K562 (cell line): Measurements from ENCODE around the gene AKNAD1. TPM values are rescaled to one million over a fixed set of nuclear protein-coding genes. Genes with fewer than 3 reads are reported as not detected.

Source experiments
- ATAC-seq: fragments of 200-7000 bp; cut with Tn5 transposase; 3 replicates; pipeline ENCODE4 v1.9.1; 2020; ENCODE audit warnings: moderate library complexity
- BruUV-seq: library from RNA; stranded (reverse); fragments of 400-500 nt; replicated peaks from 2 replicates; lab custom pipeline; 2021; lab: Mats Ljungman, UMichigan
- CTCF ChIA-PET: fragments of 300-600 bp; formaldehyde crosslinking; extraction: SDS; loops from one replicate; lab custom pipeline; 2021; ENCODE audit warnings: low intra/inter-chr PET ratio; lab: Yijun Ruan, JAX
- POLR2A ChIA-PET: fragments of 300-600, 350-650 bp; sonication (Branson Sonifier 250); formaldehyde crosslinking; extraction: SDS; loops from one replicate; lab custom pipeline; 2021; ENCODE audit warnings: antibody characterized with exemption, inconsistent platforms; lab: Yijun Ruan, JAX
- DNase-seq, 4 experiments: peaks; one replicate each; pipeline versions ENCODE4 v3.0.0 to v3.0.0-alpha.2; 2011 to 2018; ENCODE audit warnings: low spot score in 3 of 4, mixed read lengths in 3 of 4; ENCODE audit errors: extremely low read depth in 1 of 4
- FAIRE-seq: peaks from 2 replicates; lab custom pipeline; 2011; peaks lifted over from hg19 to GRCh38; lab: Jason Lieb, UNC
- H2AFZ ChIP-seq: 2 replicates; pipeline ENCODE4 v1.6.0; 2011; ENCODE audit warnings: low read depth, low read length, control low read depth, inconsistent platforms
- H3K27ac ChIP-seq: fragments of 200-600 bp; 3 replicates; pipeline ENCODE4 v1.8.0; 2011; ENCODE audit warnings: low read depth, mild to moderate bottlenecking, control low read depth, inconsistent platforms, low read length, moderate library complexity, mixed read lengths; ENCODE audit errors: extremely low read depth
- H3K27me3 ChIP-seq, 2 experiments: fragments of 300-600 bp in 1 of 2; 2 replicates in 1 of 2; 3 replicates in 1 of 2; pipeline versions ENCODE4 v1.6.0 to v1.8.0; 2011; ENCODE audit warnings: inconsistent platforms in 2 of 2, low read length in 2 of 2, mild to moderate bottlenecking in 1 of 2, mixed read lengths in 1 of 2, moderate library complexity in 1 of 2; ENCODE audit not compliant: control insufficient read depth in 2 of 2, insufficient read depth in 2 of 2
- H3K36me3 ChIP-seq: fragments of 300-600 bp; 3 replicates; pipeline ENCODE4 v1.8.0; 2011; ENCODE audit warnings: mild to moderate bottlenecking, low read length, inconsistent platforms; ENCODE audit not compliant: control insufficient read depth, insufficient read depth
- H3K4me1 ChIP-seq, 2 experiments: fragments of 200-600 bp in 1 of 2; replicated peaks in 1 of 2; 2 replicates in 1 of 2; 3 replicates in 1 of 2; pipeline versions ENCODE4 v1.5.1 to v1.8.0; 2011; ENCODE audit warnings: inconsistent platforms in 2 of 2, low read length in 2 of 2, mild to moderate bottlenecking in 1 of 2, mixed read lengths in 1 of 2, moderate library complexity in 1 of 2; ENCODE audit not compliant: control insufficient read depth in 2 of 2, insufficient read depth in 2 of 2
- H3K4me2 ChIP-seq: 2 replicates; pipeline ENCODE4 v1.6.1; 2011; ENCODE audit warnings: low read length, control low read depth, inconsistent platforms, mixed read lengths; ENCODE audit not compliant: insufficient read depth
- H3K4me3 ChIP-seq: fragments of 200-600 bp; sonication (generic), shearing (Covaris generic); 2 replicates; pipeline ENCODE4 v1.5.1; 2016; ENCODE audit warnings: control low read depth, inconsistent platforms
- H3K79me2 ChIP-seq: fragments of 200-600 bp; 3 replicates; pipeline ENCODE4 v1.8.0; 2011; ENCODE audit warnings: low read length, inconsistent platforms; ENCODE audit not compliant: control insufficient read depth, insufficient read depth
- H3K9ac ChIP-seq, 2 experiments: 2 replicates each; pipeline versions ENCODE4 v1.6.0 to v1.6.1; 2011; ENCODE audit warnings: low read depth in 2 of 2, low read length in 2 of 2, control low read depth in 1 of 2, inconsistent platforms in 1 of 2, mild to moderate bottlenecking in 1 of 2, mixed read lengths in 1 of 2; ENCODE audit not compliant: insufficient read depth in 1 of 2
- H3K9me1 ChIP-seq: one replicate; pipeline ENCODE4 v1.6.0; 2011; ENCODE audit warnings: inconsistent platforms, mild to moderate bottlenecking, low read length, moderate library complexity; ENCODE audit not compliant: control insufficient read depth, insufficient read depth
- H3K9me3 ChIP-seq: replicated peaks from 2 replicates; pipeline ENCODE4 v1.5.1; 2011; ENCODE audit warnings: low read depth, low read length, inconsistent platforms; ENCODE audit not compliant: control insufficient read depth, insufficient read depth
- H4K20me1 ChIP-seq: replicated peaks from 2 replicates; pipeline ENCODE4 v1.6.1; 2011; ENCODE audit warnings: low read length, inconsistent platforms, mixed read lengths; ENCODE audit not compliant: control insufficient read depth, insufficient read depth
- ARID1B ChIP-seq: fragments of 450-650 bp; IDR thresholded peaks from 2 replicates; pipeline ENCODE4 v1.6.1; 2016; ENCODE audit warnings: antibody characterized with exemption, mild to moderate bottlenecking, inconsistent platforms
- BHLHE40 ChIP-seq: IDR thresholded peaks from 2 replicates; pipeline ENCODE4 v1.6.1; 2011; ENCODE audit warnings: low read length, improper control_type of control experiment
- CEBPB ChIP-seq: fragments of 450-650 bp; IDR thresholded peaks from 2 replicates; pipeline ENCODE4 v1.6.1; 2016; ENCODE audit warnings: missing genetic modification characterization, missing compliant biosample characterization
- KAT2B ChIP-seq: IDR thresholded peaks from one replicate; pipeline ENCODE4 v1.6.1; 2012; ENCODE audit warnings: low read depth, mild to moderate bottlenecking, control low read depth, inconsistent platforms, low read length, moderate library complexity
- MAFG ChIP-seq: fragments of 450-650 bp; conservative IDR thresholded peaks from 2 replicates; pipeline ENCODE4 v1.6.1; 2016; ENCODE audit warnings: missing genetic modification characterization, missing compliant biosample characterization
- PCBP1 ChIP-seq: fragments of 200-400 bp; formaldehyde crosslinking; IDR thresholded peaks from 2 replicates; pipeline ENCODE4 v1.6.1; 2018; ENCODE audit warnings: mild to moderate bottlenecking, low read depth, low read length; ENCODE audit not compliant: poor library complexity, severe bottlenecking
- PML ChIP-seq: IDR thresholded peaks from 2 replicates; pipeline ENCODE4 v1.6.1; 2012; ENCODE audit warnings: low read length, inconsistent platforms
- SIN3A ChIP-seq, 2 experiments: fragments of 150-350 bp in 1 of 2; IDR thresholded peaks; 2 replicates each; pipeline ENCODE4 v1.6.1; 2011 to 2016; ENCODE audit warnings: borderline replicate concordance in 2 of 2, low read depth in 2 of 2, low read length in 2 of 2, mild to moderate bottlenecking in 2 of 2, moderate library complexity in 2 of 2; ENCODE audit not compliant: control insufficient read depth in 1 of 2
- SMAD1 ChIP-seq: fragments of 150-350 bp; IDR thresholded peaks from 2 replicates; pipeline ENCODE4 v1.6.1; 2014; ENCODE audit warnings: low read length, low read depth; ENCODE audit not compliant: partially characterized antibody
- U2AF2 ChIP-seq: fragments of 200-400 bp; formaldehyde crosslinking; optimal IDR thresholded peaks from 2 replicates; pipeline ENCODE3; 2017; ENCODE audit warnings: low read depth, mild to moderate bottlenecking, low read length
- ZNF232 ChIP-seq: sonication (generic); formaldehyde crosslinking; IDR thresholded peaks from 2 replicates; pipeline ENCODE4 v1.8.0; 2022; ENCODE audit warnings: mild to moderate bottlenecking, missing genetic modification reagents
- ZNF586 ChIP-seq: fragments of 450-650 bp; formaldehyde crosslinking; conservative IDR thresholded peaks from 2 replicates; pipeline ENCODE4 v1.4.0; 2020; ENCODE audit warnings: mild to moderate bottlenecking, moderate library complexity
- WGBS: fragments of 100-300 bp; shearing (Covaris generic); methylation state at CpG from one replicate; pipeline ENCODE4 v1.1.6; 2016; ENCODE audit warnings: low coverage, mixed read lengths; ENCODE audit not compliant: insufficient coverage; ENCODE audit errors: missing lambda C conversion rate; 5-methylcytosine and 5-hydroxymethylcytosine counted together
- in situ Hi-C: fragments of 300-500 bp; cut with MboI; formaldehyde crosslinking; loops from 4 replicates; pipeline ENCODE4 v1.15.0; 2018; ENCODE audit warnings: inconsistent platforms, mixed read lengths
- intact Hi-C: fragments of 100-400 bp; cut with micrococcal nuclease; formaldehyde crosslinking; loops from 2 replicates; pipeline ENCODE4 v1.14.2; 2022
- polyA plus RNA-seq, 8 experiments: library from polyadenylated mRNA; depleted of rRNA in 4 of 8; stranded (reverse) in 5 of 8; unstranded in 3 of 8; fragments of >200 nt; fragmentation: Nextera tagmentation in 2 of 8; fragmentation: Illumina TruSeq in 1 of 8; extraction: Ambion mirVana in 2 of 8; extraction: Trizol in 1 of 8; gene quantifications; 2 replicates each; pipeline versions ENCODE4 v1.2.1 to v1.2.3, GENCODE V29; 2011 to 2014; ENCODE audit warnings: inconsistent platforms in 1 of 8, missing spikeins in 1 of 8
- total RNA-seq, 7 experiments: library from RNA; depleted of rRNA in 6 of 7; stranded (reverse); fragments of >200 nt in 6 of 7; fragmentation: Illumina TruSeq in 2 of 7; extraction: Trizol in 2 of 7; gene quantifications; 2 replicates each; pipeline versions ENCODE4 v1.2.1 to v1.2.3, GENCODE V29; 2011 to 2021; ENCODE audit warnings: low replicate concordance in 1 of 7
- TF ChIP-seq, protein P1 (sequence below), 3 experiments: fragments of 200-800 bp in 1 of 3; fragments of 250-450 bp in 1 of 3; fragments of 450-650 bp in 1 of 3; sonication (Bioruptor Pico) in 1 of 3; sonication (Bioruptor generic) in 1 of 3; formaldehyde crosslinking in 1 of 3; IDR thresholded peaks; 2 replicates each; pipeline versions ENCODE4 v1.6.1 to v1.8.0; 2016 to 2022; ENCODE audit warnings: mild to moderate bottlenecking in 2 of 3, missing genetic modification characterization in 2 of 3, missing compliant biosample characterization in 1 of 3, moderate library complexity in 1 of 3
- TF ChIP-seq, protein P2 (sequence below): sonication (generic); formaldehyde crosslinking; IDR thresholded peaks from 2 replicates; pipeline ENCODE4 v1.8.1; 2022; ENCODE audit warnings: missing genetic modification reagents
- TF ChIP-seq, protein P3 (sequence below): fragments of 250-450 bp; sonication (Bioruptor Pico); IDR thresholded peaks from 2 replicates; pipeline ENCODE4 v1.5.0; 2020; ENCODE audit warnings: mild to moderate bottlenecking

The AKNAD1 gene
- total and polyA plus RNA-seq, 9 of the 15 experiments (the other 6 are each of a cell fraction or from before 2014, with no cell fraction given) = 0.13 to 0.30 TPM; not detected in 7

DNA sequence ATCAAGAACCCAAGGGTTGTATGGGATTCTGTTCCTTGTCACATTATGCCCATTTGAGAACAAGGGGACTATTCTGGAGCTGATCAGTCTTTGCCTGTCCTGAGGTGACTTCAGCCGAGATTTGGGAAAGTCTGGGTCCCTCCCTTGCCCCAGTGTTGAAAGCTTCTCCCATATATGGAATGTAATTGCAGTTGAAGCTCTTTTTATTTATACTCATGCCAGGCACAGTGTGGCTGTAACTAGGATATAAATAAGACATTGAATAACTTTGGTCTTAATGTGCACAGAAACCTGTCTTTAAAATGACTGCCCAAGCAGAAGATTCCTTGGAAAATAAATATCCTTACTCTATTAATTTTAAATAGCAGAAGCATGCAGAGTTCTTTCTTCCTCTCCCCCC lies 15.2 kb downstream of the AKNAD1 start (continued):
- TF ChIP-seq, protein P1, sequence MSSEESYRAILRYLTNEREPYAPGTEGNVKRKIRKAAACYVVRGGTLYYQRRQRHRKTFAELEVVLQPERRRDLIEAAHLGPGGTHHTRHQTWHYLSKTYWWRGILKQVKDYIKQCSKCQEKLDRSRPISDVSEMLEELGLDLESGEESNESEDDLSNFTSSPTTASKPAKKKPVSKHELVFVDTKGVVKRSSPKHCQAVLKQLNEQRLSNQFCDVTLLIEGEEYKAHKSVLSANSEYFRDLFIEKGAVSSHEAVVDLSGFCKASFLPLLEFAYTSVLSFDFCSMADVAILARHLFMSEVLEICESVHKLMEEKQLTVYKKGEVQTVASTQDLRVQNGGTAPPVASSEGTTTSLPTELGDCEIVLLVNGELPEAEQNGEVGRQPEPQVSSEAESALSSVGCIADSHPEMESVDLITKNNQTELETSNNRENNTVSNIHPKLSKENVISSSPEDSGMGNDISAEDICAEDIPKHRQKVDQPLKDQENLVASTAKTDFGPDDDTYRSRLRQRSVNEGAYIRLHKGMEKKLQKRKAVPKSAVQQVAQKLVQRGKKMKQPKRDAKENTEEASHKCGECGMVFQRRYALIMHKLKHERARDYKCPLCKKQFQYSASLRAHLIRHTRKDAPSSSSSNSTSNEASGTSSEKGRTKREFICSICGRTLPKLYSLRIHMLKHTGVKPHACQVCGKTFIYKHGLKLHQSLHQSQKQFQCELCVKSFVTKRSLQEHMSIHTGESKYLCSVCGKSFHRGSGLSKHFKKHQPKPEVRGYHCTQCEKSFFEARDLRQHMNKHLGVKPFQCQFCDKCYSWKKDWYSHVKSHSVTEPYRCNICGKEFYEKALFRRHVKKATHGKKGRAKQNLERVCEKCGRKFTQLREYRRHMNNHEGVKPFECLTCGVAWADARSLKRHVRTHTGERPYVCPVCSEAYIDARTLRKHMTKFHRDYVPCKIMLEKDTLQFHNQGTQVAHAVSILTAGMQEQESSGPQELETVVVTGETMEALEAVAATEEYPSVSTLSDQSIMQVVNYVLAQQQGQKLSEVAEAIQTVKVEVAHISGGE (CRISPR knock-in tag; IDR thresholded peaks at IDR 0.05) = no peak
- TF ChIP-seq, all 486 proteins: peak for 0

DNA sequence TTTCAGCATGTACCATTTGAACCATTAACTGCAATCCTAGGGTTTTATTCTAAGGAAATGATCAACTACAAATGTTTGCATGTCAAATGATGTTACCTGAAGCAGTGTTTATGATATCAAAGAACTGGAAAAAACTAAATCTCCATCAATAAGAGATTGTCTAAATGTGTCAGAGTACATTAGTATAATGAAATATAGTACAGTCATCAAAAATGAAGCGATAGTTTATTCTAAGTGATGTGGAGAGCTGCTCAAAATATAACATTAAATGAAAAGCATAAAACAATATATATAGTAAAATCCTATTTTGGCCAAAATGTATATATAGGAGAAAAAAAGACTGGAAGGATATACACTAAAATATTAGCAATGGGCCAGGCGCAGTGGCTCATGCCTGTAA lies 24.0 kb downstream of the AKNAD1 start:
- Histone ChIP-seq H3K27me3 (no peaks in the 10 kb centered on the region), H3K4me2 (no peak overlapping the region), H3K4me3 (no peak overlapping the region), H3K9me3 (no peaks in the 10 kb centered on the region), H2AFZ (no peak overlapping the region), H3K4me1 (peaks cover 3 to 9% of the 10 kb centered on the region in 2 experiments; a peak in 4 of 5 replicates), H3K36me3 (no peaks in the 10 kb centered on the region), H3K27ac (no peak overlapping the region), H4K20me1 (no peaks in the 10 kb centered on the region), H3K79me2 (no peaks in the 10 kb centered on the region), H3K9me1 (no peaks in the 10 kb centered on the region), H3K9ac (no peak overlapping the region)
- intact Hi-C loops = loop anchor here (5.0 kb wide), 1 partner anchor 44 kb away; the partner anchor contains the start of gene GPSM2
- DNase-seq (no peak), ATAC-seq (no peak), FAIRE-seq (no peak)
- no TSS peak for BruUV-seq
- POLR2A ChIA-PET = interaction anchor here (0.6 kb wide), 1 partner anchor 21 kb away, joined by 3 read pairs; no protein-coding TSS in a partner anchor
- 73% methylated on average over 2 of the region's 2 CpGs for WGBS
- CTCF ChIA-PET = no interaction called here
- in situ Hi-C loops = no loop called here
- TF ChIP-seq PML (no peak), ARID1B (no peak), U2AF2 (no peak), ZNF232 (CRISPR knock-in tag) (no peak), KAT2B (no peak), SIN3A (IDR thresholded peaks at IDR 0.05; ENCODE audit: borderline replicate concordance in 2 of 2, control insufficient read depth in 1 of 2, low read depth in 2 of 2, low read length in 2 of 2) (no peak), BHLHE40 (no peak), MAFG (tag) (peak; percentile 55), PCBP1 (no peak), SMAD1 (no peak), ZNF586 (no peak), CEBPB (tag) (no peak)
- TF ChIP-seq, protein P2, sequence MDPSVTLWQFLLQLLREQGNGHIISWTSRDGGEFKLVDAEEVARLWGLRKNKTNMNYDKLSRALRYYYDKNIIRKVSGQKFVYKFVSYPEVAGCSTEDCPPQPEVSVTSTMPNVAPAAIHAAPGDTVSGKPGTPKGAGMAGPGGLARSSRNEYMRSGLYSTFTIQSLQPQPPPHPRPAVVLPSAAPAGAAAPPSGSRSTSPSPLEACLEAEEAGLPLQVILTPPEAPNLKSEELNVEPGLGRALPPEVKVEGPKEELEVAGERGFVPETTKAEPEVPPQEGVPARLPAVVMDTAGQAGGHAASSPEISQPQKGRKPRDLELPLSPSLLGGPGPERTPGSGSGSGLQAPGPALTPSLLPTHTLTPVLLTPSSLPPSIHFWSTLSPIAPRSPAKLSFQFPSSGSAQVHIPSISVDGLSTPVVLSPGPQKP (CRISPR knock-in tag) = no peak
- TF ChIP-seq, protein P3, sequence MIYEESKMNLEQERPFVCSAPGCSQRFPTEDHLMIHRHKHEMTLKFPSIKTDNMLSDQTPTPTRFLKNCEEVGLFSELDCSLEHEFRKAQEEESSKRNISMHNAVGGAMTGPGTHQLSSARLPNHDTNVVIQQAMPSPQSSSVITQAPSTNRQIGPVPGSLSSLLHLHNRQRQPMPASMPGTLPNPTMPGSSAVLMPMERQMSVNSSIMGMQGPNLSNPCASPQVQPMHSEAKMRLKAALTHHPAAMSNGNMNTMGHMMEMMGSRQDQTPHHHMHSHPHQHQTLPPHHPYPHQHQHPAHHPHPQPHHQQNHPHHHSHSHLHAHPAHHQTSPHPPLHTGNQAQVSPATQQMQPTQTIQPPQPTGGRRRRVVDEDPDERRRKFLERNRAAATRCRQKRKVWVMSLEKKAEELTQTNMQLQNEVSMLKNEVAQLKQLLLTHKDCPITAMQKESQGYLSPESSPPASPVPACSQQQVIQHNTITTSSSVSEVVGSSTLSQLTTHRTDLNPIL (CRISPR knock-in tag) = no peak
